Measurements from ENCODE around the gene PARVA. TPM values are rescaled to one million over a fixed set of nuclear protein-coding genes. Genes with fewer than 3 reads are reported as not detected.
"Not testable (repeated sequence)": the region's sequence is repeated elsewhere in the genome, so short reads cannot be mapped to it uniquely, and the experiment has no call there.

PARVA gene
- total and polyA plus RNA-seq, 12 donors: 20.1 to 84.8 (median 67.0) TPM

GRCh38 chr11:12517306-12517705, 139.9 kb downstream of the PARVA start:
- Histone ChIP-seq H3K36me3 (peaks cover 0 to 76% (median 9%) of the 10 kb centered on the region in 9 donors), H3K27ac (no peak overlapping the region), H3K4me1 (peaks cover 0 to 12% (median 0%) of the 10 kb centered on the region in 9 donors), H3K27me3 (no peaks in the 10 kb centered on the region), H3K4me3 (no peak overlapping the region), H3K9me3 (no peaks in the 10 kb centered on the region)
- TF ChIP-seq CTCF (IDR thresholded peaks at IDR 0.05): no peak
- WGBS, 2 donors: 92 to 97% methylated on average over 4 of the region's 4 CpGs
- intact Hi-C loops (cut with DNase I): loop anchor here in 2 of 10 donors (10.0 kb wide), 1 partner anchor 377 kb away; no protein-coding TSS in a partner anchor
- ATAC-seq (no peak), DNase-seq (no peak)

- H3K4me1 ChIP-seq: peaks cover 0 to 14% (median under 1%) of the 10 kb centered on the region in 9 donors
- WGBS, 2 donors: 91 to 95% methylated on average over 4 of the region's 4 CpGs
- H3K4me3 ChIP-seq: no peak overlapping the region
- intact Hi-C loops (cut with DNase I): loop anchor here in 2 of 10 donors (10.0 kb wide), 1 partner anchor 377 kb away; no protein-coding TSS in a partner anchor
- H3K27me3 ChIP-seq: no peaks in the 10 kb centered on the region
- ATAC-seq (no peak), DNase-seq (no peak)
- no peak for TF ChIP-seq CTCF (IDR thresholded peaks at IDR 0.05)
- H3K27ac ChIP-seq: no peak overlapping the region
- H3K36me3 ChIP-seq: peaks cover 0 to 74% (median 9%) of the 10 kb centered on the region in 9 donors
- no peaks in the 10 kb centered on the region for H3K9me3 ChIP-seq
These were observed 140.4 kb downstream of the PARVA start for GRCh38 chr11:12517741-12518140.

- intact Hi-C loops (cut with DNase I): loop anchor here in 2 of 10 donors (10.0 kb wide), 1 partner anchor 376 kb away; no protein-coding TSS in a partner anchor
- 95% methylated on average over 15 of the region's 15 CpGs for WGBS, 2 donors
- no peaks in the 10 kb centered on the region for H3K27me3 ChIP-seq
- peaks cover 0 to 67% (median 9%) of the 10 kb centered on the region in 9 donors for H3K36me3 ChIP-seq
- no peak overlapping the region for H3K27ac ChIP-seq
- DNase-seq: no peak
- no peaks in the 10 kb centered on the region for H3K9me3 ChIP-seq
- TF ChIP-seq CTCF (IDR thresholded peaks at IDR 0.05): no peak
- no peak overlapping the region for H3K4me3 ChIP-seq
- peaks cover 0 to 23% (median 11%) of the 10 kb centered on the region in 9 donors for H3K4me1 ChIP-seq
- no peak for ATAC-seq
These were observed 141.4 kb downstream of the PARVA start for GRCh38 chr11:12518606-12519385.

GRCh38 chr11:12520054-12520453, 142.7 kb downstream of the PARVA start:
- Histone ChIP-seq H3K4me1 (peaks cover 0 to 24% (median 13%) of the 10 kb centered on the region in 9 donors), H3K4me3 (no peak overlapping the region), H3K27ac (no peak overlapping the region), H3K9me3 (no peaks in the 10 kb centered on the region), H3K36me3 (peaks cover 0 to 69% (median 9%) of the 10 kb centered on the region in 9 donors), H3K27me3 (no peaks in the 10 kb centered on the region)
- TF ChIP-seq CTCF (IDR thresholded peaks at IDR 0.05): no peak
- intact Hi-C loops (cut with DNase I): loop anchor here in 1 of 10 donors (10.0 kb wide), 1 partner anchor 65 kb away; no protein-coding TSS in a partner anchor
- DNase-seq (no peak), ATAC-seq (no peak)
- WGBS, 2 donors: 93 to 96% methylated on average over 3 of the region's 3 CpGs

GRCh38 chr11:12520576-12520975, 143.2 kb downstream of the PARVA start:
- not testable (repeated sequence) for H3K9me3 ChIP-seq, H3K27me3 ChIP-seq, H3K4me3 ChIP-seq, ATAC-seq, DNase-seq, H3K27ac ChIP-seq
- Histone ChIP-seq H3K36me3 (peaks cover 0 to 69% (median 9%) of the 10 kb centered on the region in 9 donors), H3K4me1 (peaks cover 0 to 19% (median 13%) of the 10 kb centered on the region in 9 donors)
- intact Hi-C loops (cut with DNase I): loop anchor here in 1 of 10 donors (10.0 kb wide), 1 partner anchor 64 kb away; no protein-coding TSS in a partner anchor
- 97% methylated on average over 6 of the region's 6 CpGs for WGBS, 2 donors
